Measurements from ENCODE around the gene SFRP5. TPM values are rescaled to one million over a fixed set of nuclear protein-coding genes. Genes with fewer than 3 reads are reported as not detected.

Gene SFRP5
- polyA plus RNA-seq, 1 donor = 1.1 TPM

- no peak for DNase-seq (ENCODE audit: low read depth)
These were observed 6.6 kb downstream of the SFRP5 start for GRCh38 chr10:97765201-97765600.

GRCh38 chr10:97764519-97764931, 7.3 kb downstream of the SFRP5 start:
- DNase-seq (ENCODE audit: low read depth) = no peak

- DNase-seq (ENCODE audit: low read depth) = no peak
These were observed 7.9 kb downstream of the SFRP5 start for GRCh38 chr10:97763947-97764346.

- DNase-seq (ENCODE audit: low read depth) = no peak
These were observed 8.4 kb downstream of the SFRP5 start for GRCh38 chr10:97763411-97763810.

GRCh38 chr10:97762816-97763215, 9.0 kb downstream of the SFRP5 start:
- no peak for DNase-seq (ENCODE audit: low read depth)

GRCh38 chr10:97762056-97762455, 9.7 kb downstream of the SFRP5 start:
- DNase-seq (ENCODE audit: low read depth) = no peak

GRCh38 chr10:97761331-97761865, 10.4 kb downstream of the SFRP5 start:
- DNase-seq (ENCODE audit: low read depth) = no peak

- no peak for DNase-seq (ENCODE audit: low read depth)
These were observed 11.1 kb downstream of the SFRP5 start for GRCh38 chr10:97760461-97761257.

GRCh38 chr10:97759946-97760345, 11.9 kb downstream of the SFRP5 start:
- DNase-seq (ENCODE audit: low read depth) = no peak

GRCh38 chr10:97759158-97759887, 12.5 kb downstream of the SFRP5 start:
- DNase-seq (ENCODE audit: low read depth) = peak; percentile 20

- no peak for DNase-seq (ENCODE audit: low read depth)
These were observed 14.3 kb downstream of the SFRP5 start for GRCh38 chr10:97757471-97757870.

GRCh38 chr10:97755718-97756117, 16.1 kb downstream of the SFRP5 start:
- no peak for DNase-seq (ENCODE audit: low read depth)

GRCh38 chr10:97754726-97755125, 17.1 kb downstream of the SFRP5 start:
- DNase-seq (ENCODE audit: low read depth) = no peak

GRCh38 chr10:97752956-97753355, 18.8 kb downstream of the SFRP5 start:
- no peak for DNase-seq (ENCODE audit: low read depth)

- DNase-seq (ENCODE audit: low read depth) = no peak
These were observed 23.7 kb downstream of the SFRP5 start for GRCh38 chr10:97748116-97748515.

- DNase-seq (ENCODE audit: low read depth) = no peak
These were observed 24.2 kb downstream of the SFRP5 start for GRCh38 chr10:97747573-97747972.

GRCh38 chr10:97744405-97745035, 27.3 kb downstream of the SFRP5 start:
- DNase-seq (ENCODE audit: low read depth) = no peak

GRCh38 chr10:97743169-97743943, 28.4 kb downstream of the SFRP5 start:
- no peak for DNase-seq (ENCODE audit: low read depth)

- DNase-seq (ENCODE audit: low read depth) = no peak
These were observed 31.2 kb downstream of the SFRP5 start for GRCh38 chr10:97740613-97741012.

GRCh38 chr10:97738616-97739015, 33.2 kb downstream of the SFRP5 start:
- DNase-seq (ENCODE audit: low read depth) = no peak

GRCh38 chr10:97737770-97738265, 34.0 kb downstream of the SFRP5 start:
- DNase-seq (ENCODE audit: low read depth) = no peak
